ENCODE measurements around the gene ZC3H7A. TPM values are rescaled to one million over a fixed set of nuclear protein-coding genes. Genes with fewer than 3 reads are reported as not detected.

Gene ZC3H7A
- total and polyA plus RNA-seq, 2 of the 13 experiments (the other 11 are each of a cell fraction or from before 2014, with no cell fraction given): 29.2 to 36.8 TPM

- TF ChIP-seq, protein P1, sequence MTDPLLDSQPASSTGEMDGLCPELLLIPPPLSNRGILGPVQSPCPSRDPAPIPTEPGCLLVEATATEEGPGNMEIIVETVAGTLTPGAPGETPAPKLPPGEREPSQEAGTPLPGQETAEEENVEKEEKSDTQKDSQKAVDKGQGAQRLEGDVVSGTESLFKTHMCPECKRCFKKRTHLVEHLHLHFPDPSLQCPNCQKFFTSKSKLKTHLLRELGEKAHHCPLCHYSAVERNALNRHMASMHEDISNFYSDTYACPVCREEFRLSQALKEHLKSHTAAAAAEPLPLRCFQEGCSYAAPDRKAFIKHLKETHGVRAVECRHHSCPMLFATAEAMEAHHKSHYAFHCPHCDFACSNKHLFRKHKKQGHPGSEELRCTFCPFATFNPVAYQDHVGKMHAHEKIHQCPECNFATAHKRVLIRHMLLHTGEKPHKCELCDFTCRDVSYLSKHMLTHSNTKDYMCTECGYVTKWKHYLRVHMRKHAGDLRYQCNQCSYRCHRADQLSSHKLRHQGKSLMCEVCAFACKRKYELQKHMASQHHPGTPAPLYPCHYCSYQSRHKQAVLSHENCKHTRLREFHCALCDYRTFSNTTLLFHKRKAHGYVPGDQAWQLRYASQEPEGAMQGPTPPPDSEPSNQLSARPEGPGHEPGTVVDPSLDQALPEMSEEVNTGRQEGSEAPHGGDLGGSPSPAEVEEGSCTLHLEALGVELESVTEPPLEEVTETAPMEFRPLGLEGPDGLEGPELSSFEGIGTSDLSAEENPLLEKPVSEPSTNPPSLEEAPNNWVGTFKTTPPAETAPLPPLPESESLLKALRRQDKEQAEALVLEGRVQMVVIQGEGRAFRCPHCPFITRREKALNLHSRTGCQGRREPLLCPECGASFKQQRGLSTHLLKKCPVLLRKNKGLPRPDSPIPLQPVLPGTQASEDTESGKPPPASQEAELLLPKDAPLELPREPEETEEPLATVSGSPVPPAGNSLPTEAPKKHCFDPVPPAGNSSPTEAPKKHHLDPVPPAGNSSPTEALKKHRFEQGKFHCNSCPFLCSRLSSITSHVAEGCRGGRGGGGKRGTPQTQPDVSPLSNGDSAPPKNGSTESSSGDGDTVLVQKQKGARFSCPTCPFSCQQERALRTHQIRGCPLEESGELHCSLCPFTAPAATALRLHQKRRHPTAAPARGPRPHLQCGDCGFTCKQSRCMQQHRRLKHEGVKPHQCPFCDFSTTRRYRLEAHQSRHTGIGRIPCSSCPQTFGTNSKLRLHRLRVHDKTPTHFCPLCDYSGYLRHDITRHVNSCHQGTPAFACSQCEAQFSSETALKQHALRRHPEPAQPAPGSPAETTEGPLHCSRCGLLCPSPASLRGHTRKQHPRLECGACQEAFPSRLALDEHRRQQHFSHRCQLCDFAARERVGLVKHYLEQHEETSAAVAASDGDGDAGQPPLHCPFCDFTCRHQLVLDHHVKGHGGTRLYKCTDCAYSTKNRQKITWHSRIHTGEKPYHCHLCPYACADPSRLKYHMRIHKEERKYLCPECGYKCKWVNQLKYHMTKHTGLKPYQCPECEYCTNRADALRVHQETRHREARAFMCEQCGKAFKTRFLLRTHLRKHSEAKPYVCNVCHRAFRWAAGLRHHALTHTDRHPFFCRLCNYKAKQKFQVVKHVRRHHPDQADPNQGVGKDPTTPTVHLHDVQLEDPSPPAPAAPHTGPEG (CRISPR knock-in tag; IDR thresholded peaks at IDR 0.05): peak; percentile 85
- TF ChIP-seq TOE1 (CRISPR knock-in tag; IDR thresholded peaks at IDR 0.05) (no peak), ZNF251 (CRISPR knock-in tag; IDR thresholded peaks at IDR 0.05) (no peak), ZFP36L1 (CRISPR knock-in tag; IDR thresholded peaks at IDR 0.05) (no peak), NCOR1 (IDR thresholded peaks at IDR 0.05; ENCODE audit: borderline replicate concordance, low read length) (peak; percentile 89), CCAR2 (optimal IDR thresholded peaks at IDR 0.05; ENCODE audit: low read depth, low read length) (peak; percentile 8), KDM5B (CRISPR knock-in tag; IDR thresholded peaks at IDR 0.05; ENCODE audit: borderline replicate concordance) (no peak; the same call in 1 of the 2 replicates), EZH2 (conservative IDR thresholded peaks at IDR 0.05; ENCODE audit: low read depth, low read length) (no peak), ZNF687 (CRISPR knock-in tag; IDR thresholded peaks at IDR 0.05) (peak; percentile 62), GATAD2A (CRISPR knock-in tag; IDR thresholded peaks at IDR 0.05) (peak; percentile 94), RAD21 (CRISPR knock-in tag; IDR thresholded peaks at IDR 0.05) (no peak), ZNF235 (CRISPR knock-in tag; IDR thresholded peaks at IDR 0.05; ENCODE audit: borderline replicate concordance) (0 out of 2 replicates have a peak, but pooled peaks have one; percentile 29)
- TF ChIP-seq, protein P2, sequence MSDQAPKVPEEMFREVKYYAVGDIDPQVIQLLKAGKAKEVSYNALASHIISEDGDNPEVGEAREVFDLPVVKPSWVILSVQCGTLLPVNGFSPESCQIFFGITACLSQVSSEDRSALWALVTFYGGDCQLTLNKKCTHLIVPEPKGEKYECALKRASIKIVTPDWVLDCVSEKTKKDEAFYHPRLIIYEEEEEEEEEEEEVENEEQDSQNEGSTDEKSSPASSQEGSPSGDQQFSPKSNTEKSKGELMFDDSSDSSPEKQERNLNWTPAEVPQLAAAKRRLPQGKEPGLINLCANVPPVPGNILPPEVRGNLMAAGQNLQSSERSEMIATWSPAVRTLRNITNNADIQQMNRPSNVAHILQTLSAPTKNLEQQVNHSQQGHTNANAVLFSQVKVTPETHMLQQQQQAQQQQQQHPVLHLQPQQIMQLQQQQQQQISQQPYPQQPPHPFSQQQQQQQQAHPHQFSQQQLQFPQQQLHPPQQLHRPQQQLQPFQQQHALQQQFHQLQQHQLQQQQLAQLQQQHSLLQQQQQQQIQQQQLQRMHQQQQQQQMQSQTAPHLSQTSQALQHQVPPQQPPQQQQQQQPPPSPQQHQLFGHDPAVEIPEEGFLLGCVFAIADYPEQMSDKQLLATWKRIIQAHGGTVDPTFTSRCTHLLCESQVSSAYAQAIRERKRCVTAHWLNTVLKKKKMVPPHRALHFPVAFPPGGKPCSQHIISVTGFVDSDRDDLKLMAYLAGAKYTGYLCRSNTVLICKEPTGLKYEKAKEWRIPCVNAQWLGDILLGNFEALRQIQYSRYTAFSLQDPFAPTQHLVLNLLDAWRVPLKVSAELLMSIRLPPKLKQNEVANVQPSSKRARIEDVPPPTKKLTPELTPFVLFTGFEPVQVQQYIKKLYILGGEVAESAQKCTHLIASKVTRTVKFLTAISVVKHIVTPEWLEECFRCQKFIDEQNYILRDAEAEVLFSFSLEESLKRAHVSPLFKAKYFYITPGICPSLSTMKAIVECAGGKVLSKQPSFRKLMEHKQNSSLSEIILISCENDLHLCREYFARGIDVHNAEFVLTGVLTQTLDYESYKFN (CRISPR knock-in tag; conservative IDR thresholded peaks at IDR 0.05): no peak
- TF ChIP-seq, protein P3, sequence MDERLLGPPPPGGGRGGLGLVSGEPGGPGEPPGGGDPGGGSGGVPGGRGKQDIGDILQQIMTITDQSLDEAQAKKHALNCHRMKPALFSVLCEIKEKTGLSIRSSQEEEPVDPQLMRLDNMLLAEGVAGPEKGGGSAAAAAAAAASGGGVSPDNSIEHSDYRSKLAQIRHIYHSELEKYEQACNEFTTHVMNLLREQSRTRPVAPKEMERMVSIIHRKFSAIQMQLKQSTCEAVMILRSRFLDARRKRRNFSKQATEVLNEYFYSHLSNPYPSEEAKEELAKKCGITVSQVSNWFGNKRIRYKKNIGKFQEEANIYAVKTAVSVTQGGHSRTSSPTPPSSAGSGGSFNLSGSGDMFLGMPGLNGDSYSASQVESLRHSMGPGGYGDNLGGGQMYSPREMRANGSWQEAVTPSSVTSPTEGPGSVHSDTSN (CRISPR knock-in tag; IDR thresholded peaks at IDR 0.05): peak; percentile 36; the same call in 1 of the 2 replicates
Observed at GRCh38 chr16:11743308-11744074, 53.6 kb downstream of the ZC3H7A start (continued).

Measured in HepG2 (cell line).